ENCODE data around the gene CD33. TPM values are rescaled to one million over a fixed set of nuclear protein-coding genes. Genes with fewer than 3 reads are reported as not detected.

The CD33 gene
- total and polyA plus RNA-seq, 9 of the 15 experiments (the other 6 are each of a cell fraction or from before 2014, with no cell fraction given) = 36.1 to 88.6 (median 49.6) TPM

- TF ChIP-seq NEUROD1 (IDR thresholded peaks at IDR 0.05; ENCODE audit: borderline replicate concordance, low read depth, low read length, partially characterized antibody) (no peak), TAF15 (IDR thresholded peaks at IDR 0.05; ENCODE audit: low read depth, low read length) (no peak), ZBTB8A (IDR thresholded peaks at IDR 0.05; ENCODE audit: partially characterized antibody) (no peak), ARNT (IDR thresholded peaks at IDR 0.05) (no peak), ASH1L (IDR thresholded peaks at IDR 0.05; ENCODE audit: borderline replicate concordance, low read depth, partially characterized antibody) (no peak), FOXK1 (CRISPR knock-in tag; IDR thresholded peaks at IDR 0.05; ENCODE audit: borderline replicate concordance) (no peak), BHLHE40 (IDR thresholded peaks at IDR 0.05; ENCODE audit: low read length) (no peak), TCF7L2 (IDR thresholded peaks at IDR 0.05; ENCODE audit: low read depth, low read length) (no peak), ZNF699 (CRISPR knock-in tag; IDR thresholded peaks at IDR 0.05; ENCODE audit: insufficient replicate concordance) (no peak), NELFE (IDR thresholded peaks at IDR 0.05; ENCODE audit: insufficient read depth, insufficient read length) (no peak), SMARCC2 (IDR thresholded peaks at IDR 0.05; ENCODE audit: low read depth) (no peak), ZNF740 (CRISPR knock-in tag; IDR thresholded peaks at IDR 0.05) (no peak), ZNF740 (tag; IDR thresholded peaks at IDR 0.05) (no peak), FOXA3 (CRISPR knock-in tag; conservative IDR thresholded peaks at IDR 0.05 in 1 of 2, IDR thresholded peaks at IDR 0.05 in 1 of 2) (no peak), MEF2D (tag; conservative IDR thresholded peaks at IDR 0.05; ENCODE audit: low read depth) (no peak), ZHX1 (conservative IDR thresholded peaks at IDR 0.05; ENCODE audit: low read length) (no peak), ZNF785 (CRISPR knock-in tag; IDR thresholded peaks at IDR 0.05) (no peak)
- TF ChIP-seq, protein P1, sequence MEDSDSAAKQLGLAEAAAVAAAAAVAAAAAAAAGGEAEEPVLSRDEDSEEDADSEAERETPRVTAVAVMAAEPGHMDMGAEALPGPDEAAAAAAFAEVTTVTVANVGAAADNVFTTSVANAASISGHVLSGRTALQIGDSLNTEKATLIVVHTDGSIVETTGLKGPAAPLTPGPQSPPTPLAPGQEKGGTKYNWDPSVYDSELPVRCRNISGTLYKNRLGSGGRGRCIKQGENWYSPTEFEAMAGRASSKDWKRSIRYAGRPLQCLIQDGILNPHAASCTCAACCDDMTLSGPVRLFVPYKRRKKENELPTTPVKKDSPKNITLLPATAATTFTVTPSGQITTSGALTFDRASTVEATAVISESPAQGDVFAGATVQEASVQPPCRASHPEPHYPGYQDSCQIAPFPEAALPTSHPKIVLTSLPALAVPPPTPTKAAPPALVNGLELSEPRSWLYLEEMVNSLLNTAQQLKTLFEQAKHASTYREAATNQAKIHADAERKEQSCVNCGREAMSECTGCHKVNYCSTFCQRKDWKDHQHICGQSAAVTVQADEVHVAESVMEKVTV (CRISPR knock-in tag; IDR thresholded peaks at IDR 0.05) = no peak
- TF ChIP-seq, protein P2, sequence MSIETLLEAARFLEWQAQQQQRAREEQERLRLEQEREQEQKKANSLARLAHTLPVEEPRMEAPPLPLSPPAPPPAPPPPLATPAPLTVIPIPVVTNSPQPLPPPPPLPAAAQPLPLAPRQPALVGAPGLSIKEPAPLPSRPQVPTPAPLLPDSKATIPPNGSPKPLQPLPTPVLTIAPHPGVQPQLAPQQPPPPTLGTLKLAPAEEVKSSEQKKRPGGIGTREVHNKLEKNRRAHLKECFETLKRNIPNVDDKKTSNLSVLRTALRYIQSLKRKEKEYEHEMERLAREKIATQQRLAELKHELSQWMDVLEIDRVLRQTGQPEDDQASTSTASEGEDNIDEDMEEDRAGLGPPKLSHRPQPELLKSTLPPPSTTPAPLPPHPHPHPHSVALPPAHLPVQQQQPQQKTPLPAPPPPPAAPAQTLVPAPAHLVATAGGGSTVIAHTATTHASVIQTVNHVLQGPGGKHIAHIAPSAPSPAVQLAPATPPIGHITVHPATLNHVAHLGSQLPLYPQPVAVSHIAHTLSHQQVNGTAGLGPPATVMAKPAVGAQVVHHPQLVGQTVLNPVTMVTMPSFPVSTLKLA (conservative IDR thresholded peaks at IDR 0.05) = 0 out of 4 replicates have a peak, but pooled peaks of 1 of the 2 experiments have one; percentile 22
- TF ChIP-seq, protein P3, sequence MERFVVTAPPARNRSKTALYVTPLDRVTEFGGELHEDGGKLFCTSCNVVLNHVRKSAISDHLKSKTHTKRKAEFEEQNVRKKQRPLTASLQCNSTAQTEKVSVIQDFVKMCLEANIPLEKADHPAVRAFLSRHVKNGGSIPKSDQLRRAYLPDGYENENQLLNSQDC (CRISPR knock-in tag; IDR thresholded peaks at IDR 0.05) = no peak
Observed at GRCh38 chr19:51224163-51224641, 678 bp upstream of the CD33 start (continued).
